Tibial nerve (tissue), 4 donors: ENCODE measurements around the gene NOL4L. TPM values are rescaled to one million over a fixed set of nuclear protein-coding genes. Genes with fewer than 3 reads are reported as not detected.

Experiments used
- DNase-seq, 2 donors: peaks; one replicate each; pipeline ENCODE4 v3.0.0-alpha.2; 2019; ENCODE audit warnings: low spot score in 2 of 2
- H3K27ac ChIP-seq, 4 donors: fragments of 200-600 bp; sonication (generic) in 3 of 4; one replicate each; pipeline ENCODE4 v1.5.1; 2017 to 2019; ENCODE audit warnings: mild to moderate bottlenecking in 1 of 4
- H3K27me3 ChIP-seq, 2 donors: fragments of 200-600 bp; sonication (generic) in 1 of 2; one replicate each; pipeline versions ENCODE4 v1.5.1 to v1.6.0; 2017 to 2019
- H3K36me3 ChIP-seq, 3 donors: fragments of 200-600 bp; sonication (generic); one replicate each; pipeline ENCODE4 v1.5.1; 2018 to 2019
- H3K4me1 ChIP-seq, 4 donors: fragments of 200-600 bp; sonication (generic) in 3 of 4; one replicate each; pipeline ENCODE4 v1.5.1; 2017 to 2019
- H3K4me3 ChIP-seq, 4 donors: fragments of 200-600 bp; sonication (generic) in 3 of 4; one replicate each; pipeline ENCODE4 v1.5.1; 2017 to 2019; ENCODE audit warnings: mild to moderate bottlenecking in 1 of 4, moderate library complexity in 1 of 4
- H3K9me3 ChIP-seq, 4 donors: fragments of 200-600 bp; sonication (generic) in 3 of 4; one replicate each; pipeline ENCODE4 v1.5.1; 2017 to 2019
- CTCF ChIP-seq, 5 experiments: fragments of 200-600 bp in 3 of 5; fragments of 450-650 bp in 2 of 5; sonication (generic) in 3 of 5; IDR thresholded peaks; one replicate each; pipeline ENCODE4 v1.5.1; 2016 to 2019; ENCODE audit warnings: antibody characterized with exemption in 5 of 5, mild to moderate bottlenecking in 3 of 5, moderate library complexity in 2 of 5
- EP300 ChIP-seq, 2 donors: sonication (generic); formaldehyde crosslinking; IDR thresholded peaks; one replicate each; pipeline ENCODE4 v1.6.1; 2017; ENCODE audit warnings: antibody characterized with exemption in 2 of 2, mild to moderate bottlenecking in 1 of 2
- POLR2A ChIP-seq, 2 donors: fragments of 450-650 bp; IDR thresholded peaks; one replicate each; pipeline ENCODE4 v1.6.1; 2017; ENCODE audit warnings: antibody characterized with exemption in 2 of 2, mild to moderate bottlenecking in 2 of 2, moderate library complexity in 2 of 2
- WGBS, 2 donors: methylation state at CpG; one replicate each; pipeline ENCODE4 v1.1.5; 2018; 5-methylcytosine and 5-hydroxymethylcytosine counted together
- total RNA-seq, 4 donors: library from RNA; depleted of rRNA; stranded (reverse); fragments of >200 nt; gene quantifications; one replicate each; pipeline ENCODE4 v1.1.0, GENCODE V29; 2016

The NOL4L gene
- total RNA-seq, 4 donors from 2014 or later, result 11.5 to 22.3 (median 19.9) TPM

DNA sequence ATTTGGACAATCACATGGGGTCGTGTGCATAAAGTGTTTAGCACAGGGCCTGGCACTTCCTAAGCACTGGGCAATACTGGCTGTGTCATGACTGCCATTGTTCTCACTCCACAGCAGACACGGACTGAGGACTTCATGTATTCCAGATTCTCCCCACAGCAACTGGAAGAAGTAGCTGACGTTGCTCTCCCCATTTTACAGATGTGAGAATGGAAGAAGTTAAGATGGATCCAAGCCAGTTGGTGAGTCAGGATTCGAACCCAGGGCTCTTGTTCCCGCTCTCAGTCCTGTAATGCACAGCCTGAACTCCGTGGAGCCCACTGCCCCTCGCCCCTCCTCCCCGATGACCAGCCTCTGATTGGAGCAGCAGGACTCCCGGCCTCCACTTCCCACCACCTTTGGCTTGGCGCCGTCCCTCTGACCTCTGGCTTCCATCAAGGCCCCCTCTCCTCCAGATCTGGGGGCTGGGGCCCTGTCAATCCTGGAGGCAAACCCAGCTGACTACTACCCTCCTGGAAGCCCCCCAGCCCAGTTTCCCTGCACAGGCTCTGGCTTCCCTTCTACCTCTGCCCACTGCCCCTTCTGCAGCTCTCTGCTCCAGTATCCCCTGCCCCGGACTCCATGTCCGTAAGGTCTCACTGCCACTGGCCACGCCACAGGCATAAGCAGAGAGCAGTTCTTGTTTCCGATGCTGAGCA is 12.7 kb downstream of the NOL4L start:
- H3K36me3 ChIP-seq, result no peaks in the 10 kb centered on the region
- 82 to 89% methylated on average over 15 of the region's 15 CpGs for WGBS, 2 donors
- H3K27ac ChIP-seq, result no peak overlapping the region
- H3K27me3 ChIP-seq, result no peaks in the 10 kb centered on the region
- H3K9me3 ChIP-seq, result no peaks in the 10 kb centered on the region
- peaks cover 0 to 5% (median 2%) of the 10 kb centered on the region in 4 donors for H3K4me1 ChIP-seq
- H3K4me3 ChIP-seq, result no peak overlapping the region
- no peak for DNase-seq
- no peak for TF ChIP-seq EP300 (IDR thresholded peaks at IDR 0.05)
- no peak for TF ChIP-seq POLR2A (IDR thresholded peaks at IDR 0.05)
- no peak for TF ChIP-seq CTCF (IDR thresholded peaks at IDR 0.05)

DNA sequence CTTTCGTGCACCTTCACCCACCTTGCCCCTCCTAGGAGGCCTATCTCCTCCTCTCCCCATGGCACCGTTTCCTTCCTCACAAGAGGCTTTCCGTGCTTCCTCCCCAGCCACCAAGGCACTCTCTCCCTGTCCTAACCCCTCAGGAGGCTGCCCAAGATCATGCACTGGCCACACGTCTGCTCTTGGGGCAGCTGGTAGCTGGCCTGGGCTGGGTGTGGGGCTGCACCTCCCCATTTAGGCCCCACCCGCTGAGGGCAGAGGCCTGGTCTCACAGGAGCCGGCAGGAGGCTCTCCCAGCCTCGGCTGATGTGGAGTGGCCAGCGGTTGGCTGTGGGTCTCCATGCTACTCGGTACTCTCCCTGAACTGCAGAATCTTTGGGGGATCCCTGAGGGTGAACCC is 13.6 kb downstream of the NOL4L start:
- DNase-seq, result no peak
- H3K36me3 ChIP-seq, result no peaks in the 10 kb centered on the region
- peaks cover 0 to 5% (median 2%) of the 10 kb centered on the region in 4 donors for H3K4me1 ChIP-seq
- TF ChIP-seq POLR2A (IDR thresholded peaks at IDR 0.05), result no peak
- no peak for TF ChIP-seq CTCF (IDR thresholded peaks at IDR 0.05)
- TF ChIP-seq EP300 (IDR thresholded peaks at IDR 0.05), result no peak
- no peaks in the 10 kb centered on the region for H3K9me3 ChIP-seq
- no peak overlapping the region for H3K4me3 ChIP-seq
- 79 to 82% methylated on average over 8 to 9 of the region's 9 CpGs for WGBS, 2 donors
- no peak overlapping the region for H3K27ac ChIP-seq
- no peaks in the 10 kb centered on the region for H3K27me3 ChIP-seq

GRCh38 chr20:32570401-32571190 is 14.5 kb downstream of the NOL4L start:
- Histone ChIP-seq H3K4me3 (no peak overlapping the region), H3K9me3 (no peaks in the 10 kb centered on the region), H3K36me3 (no peaks in the 10 kb centered on the region), H3K4me1 (peaks cover 0 to 5% (median 2%) of the 10 kb centered on the region in 4 donors), H3K27me3 (no peaks in the 10 kb centered on the region), H3K27ac (no peak overlapping the region)
- WGBS, 2 donors, result 59 to 66% methylated on average over 8 to 10 of the region's 10 CpGs
- DNase-seq, result no peak
- TF ChIP-seq EP300 (IDR thresholded peaks at IDR 0.05), result no peak
- TF ChIP-seq CTCF (IDR thresholded peaks at IDR 0.05), result no peak
- TF ChIP-seq POLR2A (IDR thresholded peaks at IDR 0.05), result no peak

DNA sequence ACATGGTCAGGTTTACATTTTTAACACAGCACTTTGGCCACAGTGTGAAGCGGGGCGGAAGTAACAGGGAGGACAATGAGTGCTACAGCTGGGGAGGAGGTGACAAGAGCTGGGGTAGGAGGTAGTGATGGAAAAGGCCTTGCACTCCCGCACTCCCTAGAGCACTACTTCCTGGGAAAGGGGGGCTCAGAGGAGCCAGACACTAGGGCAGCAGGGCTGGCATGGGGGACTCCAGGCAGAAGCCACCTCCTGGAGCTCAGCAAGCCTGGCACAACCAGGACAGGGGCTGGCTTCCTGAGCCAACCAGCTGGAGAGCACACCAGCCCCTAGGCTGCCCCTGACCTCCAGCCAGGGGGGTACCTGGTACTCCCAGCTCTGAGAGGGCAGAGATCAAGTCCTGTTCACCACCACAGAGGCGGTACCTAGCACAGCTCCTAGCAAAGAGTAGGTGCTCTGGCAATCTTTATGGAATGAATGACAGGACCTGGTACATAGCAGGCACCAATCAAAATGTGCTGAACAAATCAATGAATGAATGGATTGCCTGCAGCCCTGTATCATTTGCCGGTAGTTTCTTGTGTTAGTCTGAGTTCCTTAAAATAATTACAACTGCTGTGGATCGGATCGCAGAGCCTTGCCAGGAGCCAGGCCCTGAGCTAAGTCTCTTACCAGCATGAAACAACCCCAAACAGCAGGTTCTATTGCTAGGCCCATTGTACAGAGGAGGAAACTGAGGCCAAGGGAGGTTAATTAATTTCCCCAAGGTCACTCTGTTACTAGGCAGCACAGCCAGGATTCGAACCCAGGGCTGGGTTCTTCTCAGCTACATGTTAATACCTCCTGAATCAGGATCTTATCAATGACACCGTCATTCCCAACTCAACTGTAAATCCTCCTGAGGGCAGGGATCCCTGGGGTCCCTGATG is 15.5 kb downstream of the NOL4L start:
- no peaks in the 10 kb centered on the region for H3K27me3 ChIP-seq
- DNase-seq, result no peak
- no peak for TF ChIP-seq EP300 (IDR thresholded peaks at IDR 0.05)
- TF ChIP-seq CTCF (IDR thresholded peaks at IDR 0.05), result no peak
- no peak for TF ChIP-seq POLR2A (IDR thresholded peaks at IDR 0.05)
- H3K36me3 ChIP-seq, result no peaks in the 10 kb centered on the region
- H3K9me3 ChIP-seq, result no peaks in the 10 kb centered on the region
- peaks cover 0 to 5% (median 2%) of the 10 kb centered on the region in 4 donors for H3K4me1 ChIP-seq
- 86 to 92% methylated on average over 9 of the region's 9 CpGs for WGBS, 2 donors
- H3K27ac ChIP-seq, result no peak overlapping the region
- H3K4me3 ChIP-seq, result no peak overlapping the region
